ENCODE results near the gene CARNS1. TPM values are rescaled to one million over a fixed set of nuclear protein-coding genes. Genes with fewer than 3 reads are reported as not detected.

Gene CARNS1
- total RNA-seq, 1 experiment from 2014 or later: 0.07 TPM

GRCh38 chr11:67452141-67452952 lies 36.9 kb downstream of the CARNS1 start, which contains the start of gene GPR152:
Gene GPR152, minus strand, starts transcription at chr11:67452729. Its CDS starts 5 bp downstream, at chr11:67452724.
- ChIA-PET POLR2A (no interaction called here), CTCF (interaction anchor here (0.8 kb wide), 1 partner anchor 51 kb away, joined by 3 read pairs; the partner anchor contains the start of gene PPP1CA)
- intact Hi-C loops (cut with micrococcal nuclease): no loop called here
- no peak within 1 kb of the TSS for H3K4me3 Mint-ChIP-seq (ENCODE audit: unreplicated experiment)
- no peaks in the 10 kb centered on the region for H3K27me3 Mint-ChIP-seq (ENCODE audit: insufficient read depth, unreplicated experiment)
- no peaks in the 10 kb centered on the region for H3K9me3 Mint-ChIP-seq (ENCODE audit: unreplicated experiment)
- DNase-seq (ENCODE audit: unreplicated experiment): no peak
- no peak within 1 kb of the TSS for H3K27ac Mint-ChIP-seq (ENCODE audit: low read depth, unreplicated experiment)
- no peaks in the 10 kb centered on the region for H3K4me1 Mint-ChIP-seq (ENCODE audit: insufficient read depth, unreplicated experiment)
- BruUV-seq (replicated peaks): no TSS peak
- no peak for TF ChIP-seq CTCF (IDR thresholded peaks at IDR 0.05; ENCODE audit: unreplicated experiment)
- H3K36me3 Mint-ChIP-seq (ENCODE audit: insufficient read depth, unreplicated experiment): peaks cover 4% of the 10 kb centered on the region

- Mint-ChIP-seq H3K4me1 (ENCODE audit: insufficient read depth, unreplicated experiment) (no peaks in the 10 kb centered on the region), H3K9me3 (ENCODE audit: unreplicated experiment) (no peaks in the 10 kb centered on the region), H3K27me3 (ENCODE audit: insufficient read depth, unreplicated experiment) (no peaks in the 10 kb centered on the region), H3K36me3 (ENCODE audit: insufficient read depth, unreplicated experiment) (peaks cover 4% of the 10 kb centered on the region), H3K4me3 (ENCODE audit: unreplicated experiment) (no peak overlapping the region), H3K27ac (ENCODE audit: low read depth, unreplicated experiment) (no peak overlapping the region)
- no peak for DNase-seq (ENCODE audit: unreplicated experiment)
- POLR2A ChIA-PET: no interaction called here
- intact Hi-C loops (cut with micrococcal nuclease): no loop called here
- no TSS peak for BruUV-seq (replicated peaks)
- CTCF ChIA-PET: interaction anchor here (0.5 kb wide), 1 partner anchor 101 kb away, joined by 5 read pairs; the partner anchor contains the start of gene POLD4
- no peak for TF ChIP-seq CTCF (IDR thresholded peaks at IDR 0.05; ENCODE audit: unreplicated experiment)
Observed at GRCh38 chr11:67453816-67454732, 38.6 kb downstream of the CARNS1 start.

GRCh38 chr11:67455054-67455453 lies 39.6 kb downstream of the CARNS1 start, which contains the start of gene CABP4:
Gene CABP4, plus strand, starts transcription at chr11:67455354. Its CDS starts 70 bp downstream, at chr11:67455424.
- Mint-ChIP-seq H3K9me3 (ENCODE audit: unreplicated experiment) (no peaks in the 10 kb centered on the region), H3K27ac (ENCODE audit: low read depth, unreplicated experiment) (no peak within 1 kb of the TSS), H3K4me3 (ENCODE audit: unreplicated experiment) (no peak within 1 kb of the TSS), H3K36me3 (ENCODE audit: insufficient read depth, unreplicated experiment) (peaks cover 4% of the 10 kb centered on the region), H3K4me1 (ENCODE audit: insufficient read depth, unreplicated experiment) (no peaks in the 10 kb centered on the region), H3K27me3 (ENCODE audit: insufficient read depth, unreplicated experiment) (no peaks in the 10 kb centered on the region)
- TF ChIP-seq CTCF (IDR thresholded peaks at IDR 0.05; ENCODE audit: unreplicated experiment): no peak
- intact Hi-C loops (cut with micrococcal nuclease): no loop called here
- POLR2A ChIA-PET: interaction anchor here (0.7 kb wide), 1 partner anchor 19 kb away, joined by 3 read pairs; no protein-coding TSS in a partner anchor
- CTCF ChIA-PET: interaction anchor here (0.5 to 0.6 kb wide), 2 partner anchors 102 to 139 kb away, joined by 3 to 5 read pairs; partner anchors contain the start of gene POLD4
- BruUV-seq (replicated peaks): no TSS peak
- DNase-seq (ENCODE audit: unreplicated experiment): no peak

Data from MCF 10A (cell line).